Measurements from ENCODE around the gene FUT2.

DNA sequence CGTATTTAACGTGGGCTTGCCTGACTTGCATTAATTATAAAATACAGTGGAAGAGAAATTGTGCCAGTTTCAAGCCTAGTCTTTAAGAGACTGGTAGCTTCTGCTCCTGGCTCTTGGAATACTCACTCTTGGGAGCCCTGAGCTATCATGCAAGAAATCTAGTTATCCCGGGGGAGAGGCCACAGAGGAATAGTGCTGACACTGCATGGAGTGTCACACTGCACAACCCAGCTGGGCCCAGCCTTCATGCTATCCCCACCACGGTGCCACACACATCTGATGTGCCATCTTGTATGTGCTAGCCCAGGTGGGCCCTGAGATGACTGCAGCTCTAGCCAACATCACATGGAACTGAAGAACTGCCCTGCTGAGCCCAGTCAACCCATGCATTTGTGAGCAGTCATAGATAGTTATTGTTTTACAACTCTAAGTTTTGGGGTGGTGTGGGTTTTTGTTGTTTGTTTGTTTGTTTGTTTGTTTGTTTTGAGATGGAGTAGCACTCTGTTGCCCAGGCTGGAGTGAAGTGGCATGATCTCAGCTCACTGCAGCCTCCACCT is 15.4 kb downstream of the FUT2 start:
- TF ChIP-seq EZH2phosphoT487 (IDR thresholded peaks at IDR 0.05; ENCODE audit: insufficient read depth, low read depth) (no peak), EZH2 (IDR thresholded peaks at IDR 0.05; ENCODE audit: insufficient read depth, poor library complexity, severe bottlenecking) (no peak)
